Measurements from ENCODE around the gene C11orf71. TPM values are rescaled to one million over a fixed set of nuclear protein-coding genes. Genes with fewer than 3 reads are reported as not detected.

Gene C11orf71
- total and polyA plus RNA-seq, 9 of the 15 experiments (the other 6 are each of a cell fraction or from before 2014, with no cell fraction given): 2.9 to 15.1 (median 9.1) TPM

DNA sequence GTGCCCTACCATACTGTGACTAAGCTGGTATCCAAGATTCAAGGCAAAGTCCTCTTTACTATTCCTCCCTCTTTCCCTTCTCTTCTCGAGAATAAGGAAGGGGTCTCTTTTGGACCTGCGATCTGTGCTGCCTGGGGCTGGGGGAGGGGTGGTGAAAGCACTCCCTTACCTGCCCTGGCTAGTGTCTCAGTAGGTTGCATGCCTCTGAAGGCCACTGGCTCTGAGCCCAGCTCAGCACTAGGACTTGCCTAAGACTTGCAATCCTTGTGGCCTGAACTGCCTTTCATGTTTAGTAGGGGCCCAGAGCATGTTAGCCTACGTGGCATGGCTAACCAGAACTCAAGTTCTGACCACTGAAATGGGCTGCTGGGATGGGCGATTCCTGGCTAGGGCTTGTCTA is 26.0 kb upstream of the C11orf71 start:
- intact Hi-C loops (cut with micrococcal nuclease): no loop called here
- FAIRE-seq (no peak), DNase-seq (ENCODE audit: extremely low read depth in 1 of 4, low spot score in 3 of 4) (no peak), ATAC-seq (peak; percentile 25; the same call in 1 of the 3 replicates)
- 51% methylated on average over 4 of the region's 4 CpGs for WGBS (ENCODE audit: insufficient coverage, low coverage, missing lambda C conversion rate)
- in situ Hi-C loops (cut with MboI): no loop called here
- no peaks in the 10 kb centered on the region for H4K20me1 ChIP-seq (replicated peaks; ENCODE audit: control insufficient read depth, insufficient read depth, low read length)
- H3K4me3 ChIP-seq: no peak overlapping the region
- H3K4me2 ChIP-seq (ENCODE audit: insufficient read depth, low read length): no peak overlapping the region
- H3K4me1 ChIP-seq (replicated peaks in 1 of 2; ENCODE audit: control insufficient read depth in 2 of 2, insufficient read depth in 2 of 2, low read length in 2 of 2): no peaks in the 10 kb centered on the region; a peak in 1 of 5 replicates
- ChIA-PET POLR2A (interaction anchor here (1.9 to 2.0 kb wide), 2 partner anchors 11 to 16 kb away, joined by 5 to 7 read pairs; no protein-coding TSS in a partner anchor), CTCF (ENCODE audit: low intra/inter-chr PET ratio) (no interaction called here)
- no peak overlapping the region for H2AFZ ChIP-seq (ENCODE audit: low read depth, low read length)
- no peaks in the 10 kb centered on the region; the same call in 1 of the 2 replicates for H3K9me3 ChIP-seq (replicated peaks; ENCODE audit: control insufficient read depth, insufficient read depth, low read depth, low read length)
- H3K9me1 ChIP-seq (ENCODE audit: control insufficient read depth, insufficient read depth, low read length): no peaks in the 10 kb centered on the region
- no peaks in the 10 kb centered on the region for H3K79me2 ChIP-seq (ENCODE audit: control insufficient read depth, insufficient read depth, low read length)
- H3K36me3 ChIP-seq (ENCODE audit: control insufficient read depth, insufficient read depth, low read length): no peaks in the 10 kb centered on the region
- H3K27ac ChIP-seq (ENCODE audit: extremely low read depth, low read depth, low read length): no peak overlapping the region
- no TSS peak for BruUV-seq (replicated peaks)
- TF ChIP-seq SIX5 (IDR thresholded peaks at IDR 0.05; ENCODE audit: borderline replicate concordance in 1 of 2, insufficient read depth in 1 of 2, low read depth in 1 of 2, low read length in 2 of 2) (no peak), PRPF4 (IDR thresholded peaks at IDR 0.05; ENCODE audit: insufficient read depth, low read depth, low read length, poor library complexity, severe bottlenecking) (no peak), ZNF217 (CRISPR knock-in tag; IDR thresholded peaks at IDR 0.05) (no peak), E2F5 (CRISPR knock-in tag; IDR thresholded peaks at IDR 0.05) (no peak), NUFIP1 (IDR thresholded peaks at IDR 0.05; ENCODE audit: partially characterized antibody) (no peak), ZBTB1 (CRISPR knock-in tag; IDR thresholded peaks at IDR 0.05; ENCODE audit: borderline replicate concordance, low read depth) (no peak), FOSL1 (tag; conservative IDR thresholded peaks at IDR 0.05) (no peak), SAFB (IDR thresholded peaks at IDR 0.05; ENCODE audit: borderline replicate concordance, low read depth, low read length) (no peak), E4F1 (CRISPR knock-in tag; IDR thresholded peaks at IDR 0.05; ENCODE audit: borderline replicate concordance) (no peak), ZKSCAN3 (CRISPR knock-in tag; IDR thresholded peaks at IDR 0.05) (no peak), NFE2 (IDR thresholded peaks at IDR 0.05; ENCODE audit: low read depth) (no peak), ZNF668 (CRISPR knock-in tag; IDR thresholded peaks at IDR 0.05) (no peak)
- H3K9ac ChIP-seq (ENCODE audit: insufficient read depth in 1 of 2, low read depth in 2 of 2, low read length in 2 of 2): no peak overlapping the region
- H3K27me3 ChIP-seq (ENCODE audit: control insufficient read depth in 2 of 2, insufficient read depth in 2 of 2, low read length in 2 of 2): no peaks in the 10 kb centered on the region
